Thymus (tissue), 11 donors: ENCODE data around the gene FOXN3. TPM values are rescaled to one million over a fixed set of nuclear protein-coding genes. Genes with fewer than 3 reads are reported as not detected.
A peak's percentile ranks its signal among the peaks of the same experiment; 100 is the strongest.

Source experiments
- DNase-seq, 9 donors: peaks; one replicate each; pipeline ENCODE4 v3.0.0-alpha.2; 2013; ENCODE audit warnings: low spot score in 9 of 9, low read depth in 6 of 9, missing footprints in 1 of 9
- H3K27ac ChIP-seq, 2 donors: one replicate each; pipeline ENCODE4 v1.5.1; 2013; ENCODE audit warnings: control low read depth in 1 of 2, low read depth in 1 of 2, low read length in 1 of 2, mild to moderate bottlenecking in 1 of 2, moderate library complexity in 1 of 2
- H3K27me3 ChIP-seq, 2 donors: one replicate each; pipeline ENCODE4 v1.5.1; 2013; ENCODE audit warnings: low read length in 1 of 2; ENCODE audit not compliant: control insufficient read depth in 2 of 2, insufficient read depth in 1 of 2
- H3K36me3 ChIP-seq, 2 donors: one replicate each; pipeline ENCODE4 v1.5.1; 2013; ENCODE audit warnings: low read length in 1 of 2, mild to moderate bottlenecking in 1 of 2, moderate library complexity in 1 of 2; ENCODE audit not compliant: control insufficient read depth in 2 of 2, insufficient read depth in 2 of 2
- H3K4me1 ChIP-seq, 2 donors: one replicate each; pipeline ENCODE4 v1.5.1; 2013; ENCODE audit warnings: low read length in 2 of 2; ENCODE audit not compliant: control insufficient read depth in 2 of 2, insufficient read depth in 2 of 2
- H3K4me3 ChIP-seq, 2 donors: one replicate each; pipeline ENCODE4 v1.5.1; 2013; ENCODE audit warnings: low read length in 2 of 2, control low read depth in 1 of 2, mild to moderate bottlenecking in 1 of 2
- H3K9me3 ChIP-seq, 2 donors: one replicate each; pipeline ENCODE4 v1.5.1; 2013; ENCODE audit warnings: low read length in 1 of 2, mild to moderate bottlenecking in 1 of 2; ENCODE audit not compliant: control insufficient read depth in 2 of 2, insufficient read depth in 1 of 2
- WGBS: extraction: QIAGEN DNeasy Blood & Tissue Kit; methylation state at CpG from one replicate; pipeline ENCODE4 v1.1.7; 2013; 5-methylcytosine and 5-hydroxymethylcytosine counted together
- polyA plus RNA-seq: library from polyadenylated mRNA; stranded (reverse); fragments of 200-250 nt; gene quantifications from one replicate; pipeline ENCODE4 v1.2.3, GENCODE V29; 2013
- total RNA-seq: library from RNA; stranded (reverse); fragments of 120-200 nt; gene quantifications from one replicate; pipeline ENCODE4 v1.2.4, GENCODE V29; 2013
- donor health status: healthy.

The FOXN3 gene
- total and polyA plus RNA-seq, 2 donors, result 21.9 to 32.5 TPM

DNA sequence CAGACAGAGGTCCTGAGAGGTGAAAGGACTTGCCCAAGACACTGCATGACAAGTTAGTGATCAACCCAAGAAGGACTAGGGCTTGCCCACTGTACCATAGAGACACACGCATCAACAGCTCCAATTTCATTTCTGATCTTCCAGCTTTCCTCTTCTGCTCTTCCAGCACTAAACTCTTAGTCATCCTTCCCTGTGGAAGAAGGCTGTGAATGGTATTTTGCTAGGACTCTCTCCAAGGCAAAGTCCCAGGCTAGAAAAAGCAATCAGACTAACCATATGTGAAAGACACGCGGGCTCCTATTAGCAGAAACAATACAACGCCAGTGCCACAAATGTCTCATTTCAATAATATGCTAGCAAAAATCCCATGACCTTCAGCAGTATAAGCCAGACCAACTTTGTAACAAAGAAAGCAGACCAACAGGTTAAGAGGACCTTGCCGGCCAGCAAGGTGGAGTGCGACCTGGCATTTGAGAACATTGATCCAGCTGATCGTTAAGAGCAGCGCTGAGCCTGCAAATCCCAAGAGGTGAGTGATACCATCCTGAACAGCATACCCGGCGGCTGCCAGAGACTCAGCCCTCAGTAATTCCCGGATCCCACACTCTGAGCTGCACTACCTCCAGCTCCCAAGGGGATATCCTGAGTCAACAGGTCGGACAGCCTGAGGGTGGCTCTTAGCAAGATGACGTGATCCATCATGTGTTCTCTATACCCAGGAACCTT, 132.5 kb downstream of the FOXN3 start:
- Histone ChIP-seq H3K4me3 (no peak overlapping the region), H3K4me1 (peaks cover 0 to 7% of the 10 kb centered on the region in 2 donors), H3K36me3 (peaks cover 14 to 17% of the 10 kb centered on the region in 2 donors), H3K27ac (no peak overlapping the region), H3K27me3 (no peaks in the 10 kb centered on the region), H3K9me3 (no peaks in the 10 kb centered on the region)
- DNase-seq, result no peak
- 98% methylated on average over 13 of the region's 13 CpGs for WGBS

DNA sequence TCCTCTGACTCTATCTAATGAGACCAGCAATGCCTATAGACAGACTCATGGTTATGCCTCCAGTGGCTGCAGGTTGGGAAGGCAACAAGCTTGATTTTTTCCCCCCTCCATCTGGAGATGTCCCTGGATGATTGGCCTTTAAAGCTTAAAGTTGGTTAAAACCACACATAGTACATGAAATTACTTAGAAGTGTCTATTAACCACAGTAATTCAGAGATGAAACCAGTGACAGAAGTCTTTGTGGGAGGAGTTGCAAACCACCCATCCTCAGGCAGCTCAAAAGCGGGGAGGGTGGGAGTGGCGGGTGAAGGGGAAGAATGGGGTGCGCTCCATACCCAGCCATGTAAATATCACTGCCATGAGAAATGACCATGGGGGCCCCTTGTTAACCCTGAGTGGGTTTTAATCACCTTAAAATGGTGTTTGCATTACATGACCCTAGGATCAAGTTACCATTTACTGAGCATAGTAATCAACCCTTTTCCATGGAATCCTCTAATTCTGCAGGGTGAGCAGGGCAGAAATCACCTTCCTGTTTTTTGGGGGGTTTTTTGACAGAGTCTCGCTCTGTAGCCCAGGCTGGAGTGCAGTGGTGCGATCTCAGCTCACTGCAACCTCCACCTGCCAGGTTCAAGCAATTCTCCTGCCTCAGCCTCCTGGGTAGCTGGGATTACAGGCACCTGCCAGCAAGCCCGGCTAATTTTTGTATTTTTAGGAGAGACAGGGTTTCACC, 133.5 kb downstream of the FOXN3 start:
- no peak overlapping the region for H3K27ac ChIP-seq
- H3K4me1 ChIP-seq, result peaks cover 0 to 7% of the 10 kb centered on the region in 2 donors
- H3K9me3 ChIP-seq, result no peaks in the 10 kb centered on the region
- WGBS, result 61% methylated on average over 6 of the region's 6 CpGs
- no peaks in the 10 kb centered on the region for H3K27me3 ChIP-seq
- H3K4me3 ChIP-seq, result no peak overlapping the region
- H3K36me3 ChIP-seq, result peaks cover 14 to 18% of the 10 kb centered on the region in 2 donors
- peak in 1 of 9 donors; percentile 32 for DNase-seq

DNA sequence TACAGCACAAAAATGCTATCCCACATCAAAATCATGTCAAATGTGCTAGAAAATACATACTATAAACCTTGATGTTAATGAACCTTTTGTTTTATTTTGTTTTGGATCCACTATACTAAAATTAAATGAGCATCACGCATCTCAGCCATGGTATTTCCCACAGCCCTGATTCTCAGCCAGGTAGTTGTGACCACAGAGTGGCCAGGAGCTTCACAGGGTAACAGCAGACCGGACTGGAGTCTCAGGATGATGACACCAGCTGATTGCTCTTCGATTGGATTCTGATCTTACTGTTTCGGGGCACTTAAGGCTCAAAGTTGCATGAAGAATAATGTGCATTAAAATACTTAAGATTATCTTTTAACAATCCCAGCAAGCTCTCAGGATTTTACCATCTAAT, 134.8 kb downstream of the FOXN3 start:
- Histone ChIP-seq H3K4me1 (peaks cover 0 to 7% of the 10 kb centered on the region in 2 donors), H3K4me3 (no peak overlapping the region), H3K27ac (no peak overlapping the region), H3K9me3 (no peaks in the 10 kb centered on the region), H3K36me3 (peaks cover 14 to 24% of the 10 kb centered on the region in 2 donors), H3K27me3 (no peaks in the 10 kb centered on the region)
- 97% methylated on average over 4 of the region's 4 CpGs for WGBS
- DNase-seq, result no peak

DNA sequence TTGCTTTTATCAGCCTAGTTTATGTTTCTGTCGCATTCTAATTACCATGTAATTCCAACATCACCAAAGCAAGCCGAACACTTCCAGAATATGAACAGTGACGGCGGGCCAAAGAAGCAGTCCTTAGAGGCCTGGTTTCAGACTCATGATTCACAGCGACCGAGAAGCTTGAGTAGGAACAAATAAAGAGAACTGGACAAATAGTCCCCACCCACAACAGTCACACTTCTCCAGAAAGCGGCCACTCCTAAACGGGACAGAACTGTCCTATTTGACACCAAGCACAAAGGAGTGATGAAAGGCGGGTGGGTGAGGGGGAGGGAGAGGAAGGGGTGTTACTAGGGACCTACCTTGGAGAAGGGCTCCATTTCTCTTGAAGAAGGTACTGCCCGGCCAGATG, 136.4 kb downstream of the FOXN3 start:
- Histone ChIP-seq H3K4me3 (no peak overlapping the region), H3K9me3 (no peaks in the 10 kb centered on the region), H3K27ac (no peak overlapping the region), H3K27me3 (no peaks in the 10 kb centered on the region), H3K36me3 (peaks cover 11 to 21% of the 10 kb centered on the region in 2 donors), H3K4me1 (peaks cover 0 to 7% of the 10 kb centered on the region in 2 donors)
- DNase-seq, result no peak
- 97% methylated on average over 10 of the region's 10 CpGs for WGBS

DNA sequence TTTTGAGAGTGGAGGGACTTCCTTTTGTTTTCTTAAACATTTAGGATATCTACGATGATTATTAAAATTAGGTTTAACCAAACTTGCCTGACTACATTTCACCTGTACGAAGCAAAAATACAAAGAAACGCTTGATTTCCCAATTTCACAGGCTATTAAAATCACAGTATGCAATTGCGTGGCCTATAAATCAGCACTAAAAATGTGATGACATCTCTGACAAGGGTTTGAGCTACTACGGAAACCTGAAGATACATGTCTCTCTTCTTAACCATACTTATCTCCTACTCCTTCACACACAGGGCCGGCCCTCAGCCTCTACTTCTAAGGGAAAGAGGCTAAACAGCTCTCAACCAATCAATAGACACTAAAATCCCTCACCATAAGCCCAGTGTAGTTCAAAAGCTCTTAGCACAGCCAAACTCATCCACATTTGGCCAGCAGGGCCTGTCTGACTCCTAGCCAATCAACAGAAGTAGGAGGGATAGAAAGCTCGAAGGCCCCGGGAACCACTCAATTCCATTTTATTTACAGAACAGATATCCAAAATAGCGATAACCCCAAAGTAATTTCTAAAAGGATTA, 137.3 kb downstream of the FOXN3 start:
- no peak for DNase-seq
- H3K27ac ChIP-seq, result no peak overlapping the region
- 97% methylated on average over 9 of the region's 9 CpGs for WGBS
- no peaks in the 10 kb centered on the region for H3K9me3 ChIP-seq
- no peak overlapping the region for H3K4me3 ChIP-seq
- H3K27me3 ChIP-seq, result no peaks in the 10 kb centered on the region
- H3K4me1 ChIP-seq, result peaks cover 0 to 7% of the 10 kb centered on the region in 2 donors
- H3K36me3 ChIP-seq, result peaks cover 11 to 21% of the 10 kb centered on the region in 2 donors

DNA sequence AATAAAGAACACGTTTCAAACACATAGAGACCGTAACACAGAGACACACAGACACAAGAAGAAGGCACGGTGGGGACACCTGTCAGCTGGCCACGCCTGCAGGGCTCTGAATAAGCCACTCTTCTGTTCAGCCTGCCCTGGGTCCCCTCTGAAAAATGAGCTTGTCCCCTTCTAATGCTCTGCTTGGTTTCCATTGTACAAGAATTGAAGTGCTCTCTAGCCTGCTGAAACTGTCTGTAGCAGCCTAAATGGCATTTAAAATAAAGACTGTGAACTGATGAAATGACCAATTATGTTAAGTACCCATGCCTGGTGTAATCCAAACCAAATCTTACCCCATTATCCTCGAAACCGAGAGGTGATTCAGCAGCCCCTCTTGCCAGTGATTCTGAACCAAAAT, 139.8 kb downstream of the FOXN3 start:
- Histone ChIP-seq H3K27me3 (no peaks in the 10 kb centered on the region), H3K4me1 (peaks cover 0 to 3% of the 10 kb centered on the region in 2 donors), H3K4me3 (no peak overlapping the region), H3K27ac (no peak overlapping the region), H3K9me3 (no peaks in the 10 kb centered on the region), H3K36me3 (peaks cover 11 to 21% of the 10 kb centered on the region in 2 donors)
- no peak for DNase-seq
- WGBS, result 95% methylated on average over 6 of the region's 6 CpGs

DNA sequence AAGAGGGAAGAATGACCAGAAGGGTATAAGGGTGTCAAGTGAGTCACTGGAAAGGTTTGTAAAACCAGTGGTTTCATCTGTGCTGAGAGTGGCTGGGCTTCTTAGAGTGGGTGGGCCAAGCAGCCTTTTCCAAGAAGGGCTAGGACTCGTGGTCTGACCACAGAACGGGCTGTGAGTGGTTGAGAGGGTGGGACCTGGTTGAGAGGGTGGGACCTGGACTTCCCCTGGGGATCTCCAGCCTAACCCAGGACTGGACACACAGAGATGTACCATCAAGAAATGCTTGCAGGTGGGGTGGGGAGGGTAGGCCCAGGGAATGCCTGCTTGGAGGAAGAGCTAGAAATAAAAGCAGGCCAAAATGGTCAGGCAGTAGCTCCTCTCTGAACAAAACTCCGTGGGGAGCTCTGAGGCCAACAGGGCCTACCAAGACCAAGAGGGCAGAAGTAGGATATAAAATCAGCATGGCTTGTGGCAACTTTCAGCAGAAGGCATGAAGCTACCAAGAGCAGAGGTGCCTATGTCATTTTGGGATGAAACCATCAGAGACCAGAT, 140.5 kb downstream of the FOXN3 start:
- H3K27me3 ChIP-seq, result no peaks in the 10 kb centered on the region
- H3K4me3 ChIP-seq, result no peak overlapping the region
- H3K4me1 ChIP-seq, result peaks cover 0 to 3% of the 10 kb centered on the region in 2 donors
- H3K9me3 ChIP-seq, result no peaks in the 10 kb centered on the region
- WGBS, result 66% methylated on average over 3 of the region's 3 CpGs
- peak in 1 of 9 donors; percentile 19 for DNase-seq
- H3K36me3 ChIP-seq, result peaks cover 11 to 21% of the 10 kb centered on the region in 2 donors
- H3K27ac ChIP-seq, result no peak overlapping the region

DNA sequence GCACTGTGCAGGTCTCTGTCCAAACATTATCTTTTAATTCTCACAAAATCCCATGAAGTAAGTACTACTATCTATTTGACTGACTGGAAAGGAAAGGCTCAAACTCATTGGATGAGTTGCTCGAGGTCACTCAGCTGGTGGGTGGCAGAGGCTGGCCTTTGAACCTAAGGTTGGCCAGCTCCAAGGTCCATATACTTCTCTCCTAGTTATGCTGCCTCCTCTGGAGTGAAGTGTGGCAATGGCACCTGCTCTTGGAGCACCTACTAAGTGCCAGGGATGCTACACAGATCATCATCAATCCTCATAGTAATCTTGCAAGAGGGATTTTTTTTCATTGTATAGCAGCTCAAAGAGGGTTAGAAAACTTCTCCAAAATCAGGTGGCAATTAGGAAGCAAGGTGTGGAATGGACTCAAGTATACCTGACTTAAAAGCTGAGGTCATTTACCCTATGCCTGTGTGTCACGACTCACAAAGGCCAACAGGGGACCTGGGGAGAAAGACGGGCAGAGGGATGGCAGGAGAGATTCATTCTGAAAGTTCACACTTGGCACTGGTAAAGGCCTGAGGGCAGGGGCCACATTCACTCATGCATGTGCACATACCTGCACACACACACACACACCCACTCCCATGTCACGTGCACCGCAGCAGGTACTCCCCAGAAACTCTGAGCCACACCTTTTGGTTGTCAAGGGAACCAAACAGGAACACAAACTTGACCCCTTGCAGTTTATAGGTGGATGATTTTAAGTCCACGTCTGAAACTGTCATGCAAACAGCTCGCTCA, 146.4 kb downstream of the FOXN3 start:
- no peak overlapping the region for H3K27ac ChIP-seq
- no peaks in the 10 kb centered on the region for H3K27me3 ChIP-seq
- no peaks in the 10 kb centered on the region for H3K4me1 ChIP-seq
- DNase-seq, result no peak
- no peaks in the 10 kb centered on the region for H3K9me3 ChIP-seq
- peaks cover 6 to 10% of the 10 kb centered on the region in 2 donors for H3K36me3 ChIP-seq
- H3K4me3 ChIP-seq, result no peak overlapping the region
- WGBS, result 93% methylated on average over 7 of the region's 7 CpGs
